HepG2 (cell line): ENCODE measurements around the gene RAP2A. TPM values are rescaled to one million over a fixed set of nuclear protein-coding genes. Genes with fewer than 3 reads are reported as not detected.

Source experiments
- ADNP ChIP-seq: sonication (generic); formaldehyde crosslinking; IDR thresholded peaks from 2 replicates; pipeline ENCODE4 v1.4.0; 2020; ENCODE audit warnings: missing genetic modification reagents
- FOXJ3 ChIP-seq: sonication (generic); formaldehyde crosslinking; IDR thresholded peaks from 2 replicates; pipeline ENCODE4 v1.4.0; 2020; ENCODE audit warnings: missing genetic modification reagents, mild to moderate bottlenecking, borderline replicate concordance
- GPBP1L1 ChIP-seq: sonication (generic); formaldehyde crosslinking; IDR thresholded peaks from 2 replicates; pipeline ENCODE4 v1.5.0; 2020; ENCODE audit warnings: mild to moderate bottlenecking, missing genetic modification reagents
- IRF1 ChIP-seq: sonication (generic); formaldehyde crosslinking; IDR thresholded peaks from 2 replicates; pipeline ENCODE4 v1.4.0; 2020; ENCODE audit warnings: low read depth, mild to moderate bottlenecking, missing genetic modification reagents
- JUNB ChIP-seq: sonication (generic); formaldehyde crosslinking; IDR thresholded peaks from 2 replicates; pipeline ENCODE4 v1.8.0; 2022; ENCODE audit warnings: missing genetic modification reagents, mild to moderate bottlenecking, borderline replicate concordance
- KDM3A ChIP-seq: IDR thresholded peaks from 2 replicates; pipeline ENCODE4 v1.6.1; 2018; ENCODE audit warnings: low read depth, missing compliant biosample characterization
- KLF6 ChIP-seq: IDR thresholded peaks from 2 replicates; pipeline ENCODE4 v1.8.0; 2016; ENCODE audit warnings: missing biosample characterization, missing genetic modification reagents
- MYPOP ChIP-seq: sonication (generic); formaldehyde crosslinking; IDR thresholded peaks from 2 replicates; pipeline ENCODE4 v1.8.1; 2023; ENCODE audit warnings: mild to moderate bottlenecking, moderate library complexity, missing genetic modification reagents
- PRPF4 ChIP-seq: fragments of 200-400 bp; formaldehyde crosslinking; IDR thresholded peaks from 2 replicates; pipeline ENCODE4 v1.6.1; 2016; ENCODE audit warnings: low read length, low read depth; ENCODE audit not compliant: poor library complexity, severe bottlenecking
- SP140L ChIP-seq: sonication (generic); formaldehyde crosslinking; IDR thresholded peaks from 2 replicates; pipeline ENCODE4 v1.4.0; 2020; ENCODE audit warnings: missing genetic modification reagents, borderline replicate concordance
- SRSF1 ChIP-seq: fragments of 200-400 bp; formaldehyde crosslinking; optimal IDR thresholded peaks from 2 replicates; pipeline ENCODE3; 2017; ENCODE audit warnings: mild to moderate bottlenecking, low read depth, low read length, moderate library complexity
- TCF7 ChIP-seq: sonication (generic); IDR thresholded peaks from 2 replicates; pipeline ENCODE4 v1.6.1; 2016; ENCODE audit warnings: antibody characterized with exemption, low read depth
- TEF ChIP-seq: sonication (generic); formaldehyde crosslinking; IDR thresholded peaks from 2 replicates; pipeline ENCODE4 v1.5.0; 2020; ENCODE audit warnings: missing genetic modification reagents
- THAP11 ChIP-seq: IDR thresholded peaks from 2 replicates; pipeline ENCODE4 v1.6.1; 2016; ENCODE audit warnings: missing biosample characterization, missing genetic modification reagents
- ZBTB49 ChIP-seq: sonication (generic); formaldehyde crosslinking; IDR thresholded peaks from 2 replicates; pipeline ENCODE4 v1.4.0; 2020; ENCODE audit warnings: missing genetic modification reagents, borderline replicate concordance
- ZNF101 ChIP-seq: sonication (generic); formaldehyde crosslinking; IDR thresholded peaks from 2 replicates; pipeline ENCODE4 v1.4.0; 2020; ENCODE audit warnings: mild to moderate bottlenecking, low read depth, missing genetic modification reagents, borderline replicate concordance
- ZNF18 ChIP-seq: sonication (generic); formaldehyde crosslinking; IDR thresholded peaks from 2 replicates; pipeline ENCODE4 v1.8.0; 2022; ENCODE audit warnings: mild to moderate bottlenecking, missing genetic modification reagents; ENCODE audit not compliant: insufficient replicate concordance
- ZNF232 ChIP-seq: sonication (generic); formaldehyde crosslinking; IDR thresholded peaks from 2 replicates; pipeline ENCODE4 v1.4.0; 2020; ENCODE audit warnings: missing genetic modification reagents, borderline replicate concordance
- ZNF263 ChIP-seq: sonication (generic); formaldehyde crosslinking; IDR thresholded peaks from 2 replicates; pipeline ENCODE4 v1.4.0; 2020; ENCODE audit warnings: missing genetic modification reagents
- ZNF597 ChIP-seq: sonication (generic); formaldehyde crosslinking; IDR thresholded peaks from 2 replicates; pipeline ENCODE4 v1.5.0; 2020; ENCODE audit warnings: missing genetic modification reagents
- polyA plus RNA-seq, 8 experiments: library from polyadenylated mRNA; depleted of rRNA in 3 of 8; stranded (reverse) in 7 of 8; unstranded in 1 of 8; fragments of >200 nt; fragmentation: Illumina TruSeq in 4 of 8; extraction: Trizol in 4 of 8; gene quantifications; 2 replicates each; pipeline versions ENCODE4 v1.2.1 to v1.2.3, GENCODE V29; 2011 to 2016; ENCODE audit warnings: low read depth in 4 of 8, missing spikeins in 1 of 8, mixed read lengths in 1 of 8; ENCODE audit not compliant: insufficient read depth in 1 of 8
- total RNA-seq, 5 experiments: library from RNA; depleted of rRNA; stranded (reverse); fragments of >200 nt; fragmentation: Illumina TruSeq; extraction: Trizol; gene quantifications; 2 replicates each; pipeline ENCODE4 v1.2.3, GENCODE V29; 2016; ENCODE audit warnings: low read depth in 1 of 5

The RAP2A gene
- total and polyA plus RNA-seq, 2 of the 13 experiments (the other 11 are each of a cell fraction or from before 2014, with no cell fraction given), result 9.9 to 23.1 TPM

- no peak for TF ChIP-seq ZBTB49 (CRISPR knock-in tag)
- TF ChIP-seq SRSF1, result no peak
- no peak for TF ChIP-seq MYPOP (CRISPR knock-in tag)
- no peak for TF ChIP-seq FOXJ3 (CRISPR knock-in tag)
- no peak for TF ChIP-seq GPBP1L1
- TF ChIP-seq TEF, result no peak
- no peak for TF ChIP-seq IRF1
- TF ChIP-seq ZNF263, result no peak
- no peak for TF ChIP-seq ZNF597 (CRISPR knock-in tag)
- no peak for TF ChIP-seq ZNF101 (CRISPR knock-in tag)
- no peak for TF ChIP-seq ZNF232 (CRISPR knock-in tag)
- no peak for TF ChIP-seq TCF7
- 0 out of 2 replicates have a peak, but pooled peaks have one; percentile 41 for TF ChIP-seq SP140L (CRISPR knock-in tag)
- TF ChIP-seq ZNF18 (CRISPR knock-in tag), result no peak
- no peak for TF ChIP-seq JUNB (CRISPR knock-in tag)
- no peak for TF ChIP-seq KDM3A (CRISPR knock-in tag)
- TF ChIP-seq ADNP (CRISPR knock-in tag), result no peak
- TF ChIP-seq PRPF4, result no peak
- no peak for TF ChIP-seq THAP11
- 0 out of 2 replicates have a peak, but pooled peaks have one; percentile 10 for TF ChIP-seq KLF6 (CRISPR knock-in tag)
Measured at GRCh38 chr13:97433727-97434396, at the start of gene RAP2A (continued).
